ENCODE measurements around the gene SORBS2. TPM values are rescaled to one million over a fixed set of nuclear protein-coding genes. Genes with fewer than 3 reads are reported as not detected.

The SORBS2 gene
- total RNA-seq, 4 donors from 2014 or later, result 92.7 to 234 (median 122) TPM

DNA sequence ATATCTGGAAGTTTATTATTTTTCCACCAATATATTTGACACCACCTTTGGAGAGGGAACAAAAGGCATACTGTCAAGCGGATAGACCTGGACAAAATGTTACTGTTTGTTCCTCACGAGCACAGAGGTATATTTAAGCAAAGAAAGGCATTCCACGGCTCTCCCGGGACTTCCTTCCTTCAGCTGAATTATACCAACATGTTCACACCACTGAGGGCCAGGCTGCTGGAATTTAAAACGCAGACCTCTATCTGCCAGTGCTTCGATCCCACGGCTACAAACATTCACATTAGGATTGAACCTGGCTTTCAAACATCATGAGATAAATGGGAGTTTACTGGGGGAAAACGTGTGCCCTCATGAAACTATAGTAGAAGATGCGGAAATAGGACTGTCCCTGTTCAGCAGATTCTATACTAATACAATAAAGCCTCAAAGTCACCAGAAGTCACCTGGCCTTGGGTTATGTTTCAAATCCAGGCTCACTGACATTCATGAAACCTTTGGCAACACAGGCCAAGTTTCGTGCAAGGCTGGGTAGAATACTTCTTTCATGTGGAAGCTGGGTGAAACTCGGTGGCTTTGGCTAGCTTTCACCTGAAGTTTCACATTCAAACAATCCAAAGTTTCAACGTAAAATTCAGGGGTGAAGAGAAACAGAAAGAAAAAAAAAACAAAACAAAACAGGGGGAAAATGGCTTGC is 39.5 kb downstream of the SORBS2 start:
- in situ Hi-C loops (cut with MboI; ENCODE audit: low pct_ligation_motif_present in 1 of 4, low pct_unique_long_range_greater_than_20kb in 1 of 4, low sequenced_read_pairs in 3 of 4) (no loop called here), intact Hi-C loops (cut with DNase I; ENCODE audit: low total_unique reads) (no loop called here)
- H3K27ac ChIP-seq, result peak overlapping the region in 3 of 4 donors; percentile 4 to 62 (median 60)
- H3K4me1 ChIP-seq, result peaks cover 5 to 28% (median 20%) of the 10 kb centered on the region in 4 donors
- peak overlapping the region in 1 of 4 donors; percentile 27 for H3K4me3 ChIP-seq
- TF ChIP-seq, protein P1, sequence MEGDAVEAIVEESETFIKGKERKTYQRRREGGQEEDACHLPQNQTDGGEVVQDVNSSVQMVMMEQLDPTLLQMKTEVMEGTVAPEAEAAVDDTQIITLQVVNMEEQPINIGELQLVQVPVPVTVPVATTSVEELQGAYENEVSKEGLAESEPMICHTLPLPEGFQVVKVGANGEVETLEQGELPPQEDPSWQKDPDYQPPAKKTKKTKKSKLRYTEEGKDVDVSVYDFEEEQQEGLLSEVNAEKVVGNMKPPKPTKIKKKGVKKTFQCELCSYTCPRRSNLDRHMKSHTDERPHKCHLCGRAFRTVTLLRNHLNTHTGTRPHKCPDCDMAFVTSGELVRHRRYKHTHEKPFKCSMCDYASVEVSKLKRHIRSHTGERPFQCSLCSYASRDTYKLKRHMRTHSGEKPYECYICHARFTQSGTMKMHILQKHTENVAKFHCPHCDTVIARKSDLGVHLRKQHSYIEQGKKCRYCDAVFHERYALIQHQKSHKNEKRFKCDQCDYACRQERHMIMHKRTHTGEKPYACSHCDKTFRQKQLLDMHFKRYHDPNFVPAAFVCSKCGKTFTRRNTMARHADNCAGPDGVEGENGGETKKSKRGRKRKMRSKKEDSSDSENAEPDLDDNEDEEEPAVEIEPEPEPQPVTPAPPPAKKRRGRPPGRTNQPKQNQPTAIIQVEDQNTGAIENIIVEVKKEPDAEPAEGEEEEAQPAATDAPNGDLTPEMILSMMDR (IDR thresholded peaks at IDR 0.05), result no peak
- TF ChIP-seq POLR2AphosphoS5 (IDR thresholded peaks at IDR 0.05), result no peak
- TF ChIP-seq POLR2A (IDR thresholded peaks at IDR 0.05), result no peak
- TF ChIP-seq EP300 (IDR thresholded peaks at IDR 0.05; ENCODE audit: low read depth), result no peak
- 82 to 88% methylated on average over 9 to 12 of the region's 12 CpGs for WGBS, 2 donors (ENCODE audit: low coverage in 1 of 2)
- no peaks in the 10 kb centered on the region for H3K36me3 ChIP-seq
- no peak for DNase-seq
- H3K27me3 ChIP-seq, result no peaks in the 10 kb centered on the region
- H3K9me3 ChIP-seq, result no peaks in the 10 kb centered on the region

DNA sequence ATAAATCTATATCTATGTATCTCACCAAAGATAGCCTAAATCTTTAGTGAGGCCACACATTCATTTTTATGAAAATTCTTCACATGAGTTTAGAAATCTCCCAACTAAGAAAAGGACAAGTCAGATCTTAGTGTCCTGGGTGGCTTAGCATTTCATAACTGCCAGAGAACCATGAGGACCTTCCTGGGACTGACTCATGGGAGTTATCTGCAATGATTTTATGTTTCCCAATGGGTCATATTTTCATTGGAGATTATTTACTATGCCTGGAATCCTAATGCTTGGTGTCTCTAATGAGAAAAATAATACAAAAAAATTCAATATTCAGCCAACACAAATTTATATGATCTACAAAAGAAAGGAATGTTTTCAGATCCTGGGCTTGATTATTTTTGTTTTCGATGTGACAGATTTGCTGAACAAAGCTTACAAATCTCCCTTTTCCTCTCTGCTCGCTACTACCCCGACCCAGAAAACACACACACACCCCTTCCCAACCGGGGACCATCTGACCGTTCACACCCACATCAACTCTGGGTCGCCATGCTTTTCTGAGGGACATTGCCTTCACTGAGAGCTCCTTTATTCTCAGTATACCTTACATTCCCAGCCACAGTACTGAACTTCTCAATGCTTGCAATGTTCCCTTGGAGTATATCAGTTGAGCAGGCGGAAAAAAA is 40.1 kb downstream of the SORBS2 start:
- no peaks in the 10 kb centered on the region for H3K27me3 ChIP-seq
- no peak overlapping the region for H3K4me3 ChIP-seq
- H3K9me3 ChIP-seq, result no peaks in the 10 kb centered on the region
- in situ Hi-C loops (cut with MboI; ENCODE audit: low pct_ligation_motif_present in 1 of 4, low pct_unique_long_range_greater_than_20kb in 1 of 4, low sequenced_read_pairs in 3 of 4), result no loop called here
- peak overlapping the region in 1 of 4 donors; percentile 4 for H3K27ac ChIP-seq
- DNase-seq, result no peak
- 83 to 93% methylated on average over 7 of the region's 7 CpGs for WGBS, 2 donors (ENCODE audit: low coverage in 1 of 2)
- no peak for TF ChIP-seq POLR2AphosphoS5 (IDR thresholded peaks at IDR 0.05)
- TF ChIP-seq POLR2A (IDR thresholded peaks at IDR 0.05), result no peak
- TF ChIP-seq EP300 (IDR thresholded peaks at IDR 0.05; ENCODE audit: low read depth), result no peak
- TF ChIP-seq, protein P1 (IDR thresholded peaks at IDR 0.05), result no peak
- H3K36me3 ChIP-seq, result no peaks in the 10 kb centered on the region
- H3K4me1 ChIP-seq, result peaks cover 5 to 28% (median 20%) of the 10 kb centered on the region in 4 donors
- intact Hi-C loops (cut with DNase I; ENCODE audit: low total_unique reads), result no loop called here

DNA sequence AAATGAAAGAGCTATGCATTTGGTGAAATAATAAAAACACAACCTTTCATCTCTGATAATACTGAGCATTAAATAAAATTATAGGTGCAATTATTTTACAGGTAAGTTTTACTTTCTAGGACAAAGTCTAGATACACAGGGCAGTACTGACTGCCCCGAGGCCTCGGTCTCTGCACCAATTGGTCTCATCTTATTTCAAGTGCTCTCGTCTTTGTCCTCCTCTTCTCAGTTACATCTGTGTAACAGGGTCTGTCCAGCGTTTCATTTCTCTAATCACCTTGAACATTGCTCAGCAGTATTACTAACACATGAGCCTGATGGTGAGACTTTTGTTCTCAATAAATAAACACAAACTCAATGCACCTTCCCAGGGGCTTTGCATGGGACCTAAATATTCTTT is 44.5 kb downstream of the SORBS2 start:
- no peaks in the 10 kb centered on the region for H3K9me3 ChIP-seq
- in situ Hi-C loops (cut with MboI; ENCODE audit: low pct_ligation_motif_present in 1 of 4, low pct_unique_long_range_greater_than_20kb in 1 of 4, low sequenced_read_pairs in 3 of 4), result no loop called here

DNA sequence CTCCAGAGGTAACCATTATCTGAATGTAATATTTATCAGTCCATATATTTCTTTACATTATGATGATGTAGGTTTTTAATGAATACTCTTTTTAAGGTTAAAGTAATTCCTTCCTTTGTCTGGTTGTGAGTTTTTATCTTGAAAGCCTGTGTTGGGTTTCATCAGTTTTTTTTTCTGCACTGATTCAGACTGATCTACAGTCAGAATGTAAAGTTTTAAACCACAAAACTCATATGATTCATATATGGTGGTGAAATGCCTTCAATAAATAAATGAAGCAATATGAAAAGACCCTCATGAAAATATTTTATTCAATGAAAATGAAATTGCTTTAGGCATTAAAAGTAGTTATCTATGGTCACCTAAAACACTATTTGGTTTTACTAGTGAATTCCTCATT is 47.1 kb downstream of the SORBS2 start:
- Histone ChIP-seq H3K36me3 (no peaks in the 10 kb centered on the region), H3K9me3 (no peaks in the 10 kb centered on the region), H3K4me3 (no peak overlapping the region), H3K27ac (no peak overlapping the region), H3K4me1 (peaks cover 0 to 7% (median 0%) of the 10 kb centered on the region in 4 donors), H3K27me3 (no peaks in the 10 kb centered on the region)
- DNase-seq, result no peak
- in situ Hi-C loops (cut with MboI; ENCODE audit: low pct_ligation_motif_present in 1 of 4, low pct_unique_long_range_greater_than_20kb in 1 of 4, low sequenced_read_pairs in 3 of 4) (no loop called here), intact Hi-C loops (cut with DNase I; ENCODE audit: low total_unique reads) (no loop called here)
- TF ChIP-seq EP300 (IDR thresholded peaks at IDR 0.05; ENCODE audit: low read depth), result no peak
- no peak for TF ChIP-seq POLR2A (IDR thresholded peaks at IDR 0.05)
- TF ChIP-seq, protein P1 (IDR thresholded peaks at IDR 0.05), result no peak
- TF ChIP-seq POLR2AphosphoS5 (IDR thresholded peaks at IDR 0.05), result no peak

More for the DNA sequence above, 44.5 kb downstream of the SORBS2 start:
- Histone ChIP-seq H3K4me3 (no peak overlapping the region), H3K36me3 (no peaks in the 10 kb centered on the region), H3K4me1 (no peaks in the 10 kb centered on the region), H3K27ac (no peak overlapping the region), H3K27me3 (no peaks in the 10 kb centered on the region)
- intact Hi-C loops (cut with DNase I; ENCODE audit: low total_unique reads), result no loop called here
- TF ChIP-seq POLR2A (IDR thresholded peaks at IDR 0.05), result no peak
- no peak for TF ChIP-seq EP300 (IDR thresholded peaks at IDR 0.05; ENCODE audit: low read depth)
- no peak for TF ChIP-seq POLR2AphosphoS5 (IDR thresholded peaks at IDR 0.05)
- TF ChIP-seq, protein P1 (IDR thresholded peaks at IDR 0.05), result no peak
- 95 to 97% methylated on average over 4 of the region's 4 CpGs for WGBS, 2 donors (ENCODE audit: low coverage in 1 of 2)
- DNase-seq, result no peak

All from transverse colon (tissue), 4 donors.